GM06990 (cell line): ENCODE results near the gene P4HB.

Experiments used
- DNase-seq: peaks from one replicate; pipeline ENCODE4 v3.0.0-alpha.2; 2011; ENCODE audit not compliant: insufficient read length; ENCODE audit errors: extremely low read depth
- H3K27me3 ChIP-seq: replicated peaks from 2 replicates; pipeline ENCODE4 v1.6.0; 2011; ENCODE audit warnings: low read length; ENCODE audit not compliant: control insufficient read depth, insufficient read depth
- H3K36me3 ChIP-seq: 2 replicates; pipeline ENCODE4 v1.5.1; 2011; ENCODE audit warnings: low read length; ENCODE audit not compliant: control insufficient read depth, insufficient read depth
- H3K4me3 ChIP-seq: replicated peaks from 2 replicates; pipeline ENCODE4 v1.5.1; 2011; ENCODE audit warnings: low read depth, mild to moderate bottlenecking, control low read depth, low read length
- TF ChIP-seq, protein P1 (sequence below): IDR thresholded peaks from 2 replicates; pipeline ENCODE4 v1.5.1; 2011; ENCODE audit warnings: low read length, control low read depth, mild to moderate bottlenecking, inconsistent platforms; ENCODE audit not compliant: insufficient read depth, poor library complexity, severe bottlenecking

The P4HB gene

DNA sequence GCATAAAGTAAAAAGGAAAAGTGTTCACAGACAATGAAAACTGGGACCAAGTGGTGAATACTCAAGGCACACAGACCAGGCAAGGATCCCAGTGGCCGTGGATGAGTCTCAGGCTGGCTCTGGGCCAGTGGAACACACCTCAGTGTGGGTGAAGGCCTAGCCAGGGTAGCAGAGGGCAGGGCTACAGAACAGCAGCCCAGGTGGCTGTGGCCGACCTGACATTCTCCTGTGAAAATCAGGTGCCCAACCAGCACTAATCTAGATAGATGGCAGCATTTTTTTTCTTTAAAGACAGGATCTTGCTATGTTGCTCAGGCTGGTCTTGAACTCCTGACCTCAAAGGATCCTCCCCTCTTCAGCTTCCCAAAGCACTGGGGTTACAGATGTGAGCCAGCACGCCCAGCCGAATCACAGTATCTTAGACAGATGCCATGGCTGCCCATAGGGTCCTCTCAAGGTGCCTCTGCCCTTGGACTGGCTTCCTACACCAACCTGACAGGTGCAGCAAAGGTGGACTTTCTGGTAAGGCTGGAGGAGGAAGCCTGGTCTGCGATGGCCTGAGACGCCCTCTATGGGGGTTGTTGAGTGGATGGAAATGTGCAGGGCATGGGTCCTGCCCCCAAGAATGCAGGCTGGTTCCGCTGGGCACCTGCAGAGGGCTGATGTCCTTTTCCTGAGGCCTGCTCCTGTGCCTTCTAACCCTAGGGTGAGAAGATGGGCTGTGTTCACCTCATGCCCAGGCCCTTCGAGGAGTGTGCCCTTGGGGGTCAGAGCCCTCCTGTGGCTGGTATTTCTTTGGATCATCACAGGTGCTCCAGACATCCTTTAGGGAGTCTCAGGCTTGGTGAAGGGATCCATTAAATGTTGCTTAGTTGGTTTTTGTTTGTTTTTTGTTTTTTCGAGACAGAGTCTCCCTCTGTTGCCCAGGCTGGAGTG lies 3.8 kb upstream of the P4HB start:
- H3K27me3 ChIP-seq, result no peaks in the 10 kb centered on the region
- DNase-seq, result no peak
- TF ChIP-seq, protein P1, sequence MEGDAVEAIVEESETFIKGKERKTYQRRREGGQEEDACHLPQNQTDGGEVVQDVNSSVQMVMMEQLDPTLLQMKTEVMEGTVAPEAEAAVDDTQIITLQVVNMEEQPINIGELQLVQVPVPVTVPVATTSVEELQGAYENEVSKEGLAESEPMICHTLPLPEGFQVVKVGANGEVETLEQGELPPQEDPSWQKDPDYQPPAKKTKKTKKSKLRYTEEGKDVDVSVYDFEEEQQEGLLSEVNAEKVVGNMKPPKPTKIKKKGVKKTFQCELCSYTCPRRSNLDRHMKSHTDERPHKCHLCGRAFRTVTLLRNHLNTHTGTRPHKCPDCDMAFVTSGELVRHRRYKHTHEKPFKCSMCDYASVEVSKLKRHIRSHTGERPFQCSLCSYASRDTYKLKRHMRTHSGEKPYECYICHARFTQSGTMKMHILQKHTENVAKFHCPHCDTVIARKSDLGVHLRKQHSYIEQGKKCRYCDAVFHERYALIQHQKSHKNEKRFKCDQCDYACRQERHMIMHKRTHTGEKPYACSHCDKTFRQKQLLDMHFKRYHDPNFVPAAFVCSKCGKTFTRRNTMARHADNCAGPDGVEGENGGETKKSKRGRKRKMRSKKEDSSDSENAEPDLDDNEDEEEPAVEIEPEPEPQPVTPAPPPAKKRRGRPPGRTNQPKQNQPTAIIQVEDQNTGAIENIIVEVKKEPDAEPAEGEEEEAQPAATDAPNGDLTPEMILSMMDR, result no peak
- H3K4me3 ChIP-seq, result no peak overlapping the region
- peaks cover 35% of the 10 kb centered on the region for H3K36me3 ChIP-seq

DNA sequence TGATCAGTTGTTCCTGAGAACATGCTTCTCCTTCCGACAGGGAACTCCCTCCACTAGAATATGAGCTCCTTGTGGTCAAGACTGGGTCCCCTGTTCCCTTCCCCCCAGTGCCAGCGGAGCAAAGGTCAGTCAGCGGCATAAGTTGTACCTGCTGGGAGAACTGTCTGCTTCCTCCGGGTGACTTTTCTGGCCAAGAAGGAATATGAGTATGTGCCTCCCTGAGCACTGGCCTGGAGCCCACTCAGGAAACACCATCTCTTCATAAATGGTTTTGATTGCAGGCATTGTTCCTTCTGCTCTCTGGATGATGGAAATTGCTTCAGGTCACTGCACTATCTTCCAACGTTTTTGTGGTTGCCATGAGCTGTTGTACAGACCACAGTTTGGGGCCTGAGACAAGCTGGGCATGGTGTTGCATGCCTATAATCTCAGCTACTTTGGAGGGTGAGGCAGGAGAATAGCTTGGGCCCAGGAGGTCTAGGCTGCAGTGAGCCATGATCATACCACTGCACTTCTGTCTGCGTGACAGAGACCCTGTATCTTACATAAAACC lies 2.9 kb upstream of the P4HB start:
- TF ChIP-seq, protein P1, result no peak
- no peak for DNase-seq
- Histone ChIP-seq H3K27me3 (no peaks in the 10 kb centered on the region), H3K4me3 (no peak overlapping the region; the same call in 1 of the 2 replicates), H3K36me3 (peaks cover 36% of the 10 kb centered on the region)

DNA sequence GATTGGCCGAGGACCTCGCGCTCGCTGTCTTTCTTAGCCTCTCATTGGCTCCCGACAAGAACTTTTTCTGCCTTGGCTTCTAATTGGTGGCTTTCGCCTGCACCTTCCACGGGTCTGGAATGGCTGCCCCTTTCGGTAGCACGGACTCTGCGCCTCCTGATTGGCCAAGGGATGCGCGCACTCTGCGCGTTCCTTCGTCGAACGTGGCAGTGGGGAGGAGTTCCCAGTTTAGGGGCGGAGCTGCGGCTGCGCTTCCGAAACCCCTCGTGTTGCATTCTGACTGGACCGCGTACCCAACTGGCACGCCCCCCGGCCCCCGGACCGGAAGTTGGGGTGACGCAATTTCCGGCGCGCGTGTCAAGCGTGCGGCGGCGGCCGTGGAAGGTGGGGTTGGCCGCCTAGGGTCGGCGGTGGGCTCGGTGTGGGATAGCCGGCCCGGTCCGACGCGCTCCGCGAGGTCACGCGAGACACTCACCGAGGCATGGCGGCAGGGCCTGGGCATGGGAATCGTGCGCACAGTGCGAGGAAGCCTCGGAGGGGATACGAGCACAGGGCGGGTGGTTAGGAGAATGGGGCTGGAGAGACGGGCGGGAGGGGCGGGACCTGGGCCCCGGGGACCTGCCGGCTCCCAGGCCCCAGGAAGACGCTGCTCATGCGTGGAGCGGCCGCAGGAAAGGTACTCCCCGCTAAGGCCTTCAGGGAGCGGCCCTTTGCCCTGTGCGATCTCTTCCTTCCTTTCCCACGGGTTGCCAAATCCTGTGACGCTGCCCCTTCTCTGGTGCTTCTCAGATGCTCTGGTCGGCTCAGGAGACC lies 627 bp upstream of the P4HB start:
- H3K36me3 ChIP-seq, result peaks cover 33% of the 10 kb centered on the region
- no peaks in the 10 kb centered on the region for H3K27me3 ChIP-seq
- DNase-seq, result peak; percentile 100
- TF ChIP-seq, protein P1, result no peak
- peak overlapping the region; percentile 87 for H3K4me3 ChIP-seq

DNA sequence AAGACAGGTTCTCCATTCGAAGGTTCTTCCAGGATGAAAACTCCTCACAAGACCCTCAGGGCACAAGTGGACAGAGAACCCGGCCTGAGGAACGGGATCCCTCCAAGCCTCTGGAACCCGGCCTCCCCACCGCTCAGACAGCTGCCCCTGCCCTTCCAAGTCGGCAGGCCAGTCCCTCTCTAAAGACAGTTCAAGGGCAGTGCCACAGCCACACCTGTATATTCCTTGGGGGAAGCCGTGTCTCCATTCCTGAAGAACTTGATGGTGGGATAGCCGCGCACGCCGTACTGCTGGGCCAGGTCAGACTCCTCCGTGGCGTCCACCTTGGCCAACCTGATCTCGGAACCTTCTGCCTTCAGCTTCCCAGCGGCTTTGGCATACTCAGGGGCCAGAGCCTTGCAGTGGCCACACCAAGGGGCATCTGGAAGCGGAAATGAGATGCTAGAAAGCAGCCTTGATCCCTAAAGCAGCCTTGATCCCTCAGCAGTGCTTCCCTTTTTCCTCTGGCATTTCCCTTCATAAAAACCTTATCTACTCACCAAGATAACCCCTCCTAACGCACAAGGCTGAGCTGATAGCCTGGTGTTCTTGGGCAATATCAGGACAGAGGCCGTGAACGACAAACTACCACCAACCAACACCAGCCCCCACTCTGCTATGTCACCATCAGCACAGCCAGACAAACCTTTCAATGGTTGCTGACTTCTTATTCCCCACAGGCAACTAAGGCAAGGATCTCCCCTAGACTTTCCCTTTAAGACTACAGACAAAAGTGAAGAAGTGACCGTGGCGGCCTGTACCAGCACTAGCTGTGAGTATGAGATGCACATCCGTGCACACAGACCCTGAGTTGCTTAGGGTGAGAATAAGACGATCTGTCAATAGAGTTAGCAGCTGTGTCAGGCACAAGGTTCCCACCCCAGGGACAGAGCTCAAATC lies 1.1 kb downstream of the P4HB start:
- TF ChIP-seq, protein P1, result no peak
- Histone ChIP-seq H3K4me3 (peak overlapping the region; percentile 84), H3K27me3 (no peaks in the 10 kb centered on the region), H3K36me3 (peaks cover 32% of the 10 kb centered on the region)
- no peak for DNase-seq
